B cell (primary cell): Measurements from ENCODE around the gene CFAP157. TPM values are rescaled to one million over a fixed set of nuclear protein-coding genes. Genes with fewer than 3 reads are reported as not detected.

Experiments used
- ATAC-seq: fragments of 200-7000 bp; cut with Tn5 transposase; one replicate; pipeline ENCODE4 v1.10.0; 2021; ENCODE audit warnings: low read depth, mild to moderate bottlenecking, moderate number of reproducible peaks, moderate library complexity
- CTCF ChIA-PET: fragments of 350-600 bp; sonication (Branson Sonifier 250); formaldehyde crosslinking; loops from one replicate; lab custom pipeline; 2021; ENCODE audit warnings: antibody characterized with exemption, inconsistent platforms; lab: Charles Lee
- POLR2A ChIA-PET: fragments of 350-600 bp; sonication (Branson Sonifier 250); formaldehyde crosslinking; loops from one replicate; lab custom pipeline; 2021; ENCODE audit warnings: antibody characterized with exemption; lab: Charles Lee
- DNase-seq: peaks from one replicate; pipeline ENCODE4 v3.0.0; 2013
- H2AFZ ChIP-seq: 2 replicates; pipeline ENCODE4 v1.6.1; 2012; ENCODE audit warnings: mild to moderate bottlenecking, low read depth, low read length; ENCODE audit not compliant: insufficient read depth, poor library complexity, severe bottlenecking
- H3K27ac ChIP-seq, 2 donors: 1 replicate in 1 of 2; 2 replicates in 1 of 2; pipeline ENCODE4 v1.5.1; 2012 to 2013; ENCODE audit warnings: low read length in 2 of 2, mild to moderate bottlenecking in 2 of 2, moderate library complexity in 1 of 2
- H3K27me3 ChIP-seq, 4 experiments: fragments of 200-600 bp in 1 of 4; sonication (generic) in 1 of 4; replicated peaks in 1 of 4; 1 replicate in 2 of 4; 2 replicates in 2 of 4; pipeline versions ENCODE4 v1.6.1 to v1.7.0; 2013 to 2016; ENCODE audit warnings: low read length in 3 of 4, mild to moderate bottlenecking in 2 of 4, mixed read lengths in 1 of 4, moderate library complexity in 1 of 4; ENCODE audit not compliant: insufficient read depth in 4 of 4, control insufficient read depth in 3 of 4; ENCODE audit errors: control extremely low read depth in 1 of 4
- H3K36me3 ChIP-seq, 2 experiments: replicated peaks in 1 of 2; 1 replicate in 1 of 2; 2 replicates in 1 of 2; pipeline versions ENCODE4 v1.6.1 to v1.7.1; 2013; ENCODE audit warnings: low read length in 1 of 2; ENCODE audit not compliant: insufficient read depth in 2 of 2, control insufficient read depth in 1 of 2; ENCODE audit errors: control extremely low read depth in 1 of 2, extremely low read depth in 1 of 2
- H3K4me1 ChIP-seq, 2 donors: fragments of 200-600 bp in 1 of 2; sonication (generic) in 1 of 2; 1 replicate in 1 of 2; 2 replicates in 1 of 2; pipeline versions ENCODE4 v1.5.1 to v1.6.1; 2013 to 2017; ENCODE audit warnings: low read length in 2 of 2; ENCODE audit not compliant: control insufficient read depth in 2 of 2, insufficient read depth in 2 of 2
- H3K4me2 ChIP-seq: replicated peaks from 2 replicates; pipeline ENCODE3; 2012; ENCODE audit warnings: mild to moderate bottlenecking, low read depth, low read length; ENCODE audit not compliant: poor library complexity, severe bottlenecking
- H3K4me3 ChIP-seq, 5 experiments: fragments of 200-600 bp in 1 of 5; sonication (generic) in 1 of 5; 1 replicate in 3 of 5; 2 replicates in 2 of 5; pipeline versions ENCODE4 v1.5.1 to v1.7.0; 2011 to 2016; ENCODE audit warnings: low read length in 4 of 5, mild to moderate bottlenecking in 4 of 5, low read depth in 2 of 5, control low read depth in 1 of 5, moderate library complexity in 1 of 5; ENCODE audit not compliant: insufficient read depth in 1 of 5; ENCODE audit errors: control extremely low read depth in 1 of 5, extremely low read depth in 1 of 5
- H3K79me2 ChIP-seq: fragments of 200-600 bp; sonication (generic); one replicate; pipeline ENCODE4 v1.6.0; 2016; ENCODE audit warnings: low read length; ENCODE audit not compliant: control insufficient read depth, insufficient read depth
- H3K9ac ChIP-seq: fragments of 200-600 bp; sonication (generic); 2 replicates; pipeline ENCODE4 v1.6.1; 2017; ENCODE audit warnings: mild to moderate bottlenecking, low read length, moderate library complexity
- H3K9me3 ChIP-seq, 3 donors: one replicate each; pipeline versions ENCODE4 v1.6.1 to v1.7.1; 2013; ENCODE audit warnings: low read length in 2 of 3; ENCODE audit not compliant: control insufficient read depth in 2 of 3, insufficient read depth in 1 of 3; ENCODE audit errors: control extremely low read depth in 1 of 3
- H4K20me1 ChIP-seq: 2 replicates; pipeline ENCODE4 v1.6.0; 2012; ENCODE audit warnings: mild to moderate bottlenecking, low read length; ENCODE audit not compliant: insufficient read depth, control insufficient read depth, poor library complexity, severe bottlenecking
- H3K27ac Mint-ChIP-seq: one replicate; pipeline ENCODE4 v1.8.0; 2021; ENCODE audit warnings: mixed read lengths
- H3K27me3 Mint-ChIP-seq: one replicate; pipeline ENCODE4 v1.8.0; 2021; ENCODE audit warnings: mixed read lengths
- H3K4me1 Mint-ChIP-seq: one replicate; pipeline ENCODE4 v1.8.0; 2021; ENCODE audit warnings: mixed read lengths
- H3K4me3 Mint-ChIP-seq: one replicate; pipeline ENCODE4 v1.8.0; 2021; ENCODE audit warnings: mixed read lengths
- H3K9me3 Mint-ChIP-seq: one replicate; pipeline ENCODE4 v1.8.0; 2022; ENCODE audit warnings: mixed read lengths; ENCODE audit not compliant: insufficient read depth
- CTCF ChIP-seq: fragments of 200-600 bp; IDR thresholded peaks from one replicate; pipeline ENCODE4 v1.8.0; 2022; ENCODE audit warnings: antibody characterized with exemption, mild to moderate bottlenecking
- EZH2 ChIP-seq: IDR thresholded peaks from 2 replicates; pipeline ENCODE4 v1.6.1; 2012; ENCODE audit warnings: borderline replicate concordance, low read depth, mild to moderate bottlenecking, moderate library complexity, low read length; ENCODE audit not compliant: insufficient read depth, poor library complexity, severe bottlenecking
- WGBS: methylation state at CpG from one replicate; pipeline ENCODE4 v1.1.5; 2013; ENCODE audit warnings: missing lambda C conversion rate; ENCODE audit not compliant: insufficient coverage; 5-methylcytosine and 5-hydroxymethylcytosine counted together
- intact Hi-C: fragments of 100-400 bp; cut with micrococcal nuclease; formaldehyde crosslinking; loops from one replicate; pipeline ENCODE4 v1.10.0; 2022
- polyA minus RNA-seq: library from RNA; depleted of rRNA, polyadenylated mRNA; stranded (reverse); fragments of >200 nt; gene quantifications from 2 replicates; pipeline ENCODE4 v1.2.3, GENCODE V29; 2012
- polyA plus RNA-seq: library from polyadenylated mRNA; depleted of rRNA; stranded (reverse); fragments of >200 nt; gene quantifications from 2 replicates; pipeline ENCODE4 v1.2.3, GENCODE V29; 2012
- total RNA-seq, 2 donors: library from RNA; stranded (reverse); fragments of 120-200 nt in 1 of 2; gene quantifications; 1 replicate in 1 of 2; 2 replicates in 1 of 2; pipeline versions ENCODE4 v1.2.3 to v1.2.4, GENCODE V29; 2013 to 2022

Gene CFAP157
- total RNA-seq (not detected in 2 replicates), polyA plus RNA-seq (0.03 TPM in 1 of 2 replicates, not detected in the other), polyA minus RNA-seq (0.14 and 0.26 TPM in 2 replicates)
- total RNA-seq (2013): not detected

- CTCF ChIA-PET: interaction anchor here (1.3 kb wide), 1 partner anchor 28 kb away, joined by 6 read pairs; the partner anchor contains the start of gene TOR2A
- H3K9me3 Mint-ChIP-seq: no peaks in the 10 kb centered on the region
These were observed at the start of gene CFAP157 for GRCh38 chr9:127706836-127707241. Gene CFAP157, plus strand, starts transcription at chr9:127706988. Its CDS starts 44 bp downstream, at chr9:127707032.

GRCh38 chr9:127658428-127658827, 48.4 kb upstream of the CFAP157 start:
- H3K4me3 ChIP-seq: no peak overlapping the region
- H2AFZ ChIP-seq: no peak overlapping the region
- DNase-seq (no peak), ATAC-seq (no peak)
- no peaks in the 10 kb centered on the region for H4K20me1 ChIP-seq
- ChIA-PET CTCF (no interaction called here), POLR2A (no interaction called here)
- Mint-ChIP-seq H3K4me1 (no peaks in the 10 kb centered on the region), H3K27me3 (peaks cover 42% of the 10 kb centered on the region), H3K9me3 (no peaks in the 10 kb centered on the region), H3K27ac (no peak overlapping the region), H3K4me3 (no peak overlapping the region)
- H3K79me2 ChIP-seq: no peaks in the 10 kb centered on the region
- no peak for TF ChIP-seq CTCF
- TF ChIP-seq EZH2: no peak
- WGBS: 90% methylated on average over 2 of the region's 5 CpGs
- no peak overlapping the region for H3K4me2 ChIP-seq
- H3K4me1 ChIP-seq: no peaks in the 10 kb centered on the region
- H3K27me3 ChIP-seq: peaks cover 0 to 9% (median 0%) of the 10 kb centered on the region in 4 experiments
- no peaks in the 10 kb centered on the region for H3K9me3 ChIP-seq
- no peak overlapping the region for H3K27ac ChIP-seq
- intact Hi-C loops: no loop called here
- H3K36me3 ChIP-seq: no peaks in the 10 kb centered on the region
- no peak overlapping the region for H3K9ac ChIP-seq

More at GRCh38 chr9:127706836-127707241, at the start of gene CFAP157:
- 81% methylated on average over 10 of the region's 11 CpGs for WGBS
- no peak for ATAC-seq
- intact Hi-C loops: no loop called here
- Histone ChIP-seq H3K27ac (no peak within 1 kb of the TSS), H3K9me3 (no peaks in the 10 kb centered on the region), H3K36me3 (no peaks in the 10 kb centered on the region), H3K27me3 (no peaks in the 10 kb centered on the region), H3K9ac (no peak within 1 kb of the TSS), H4K20me1 (no peaks in the 10 kb centered on the region), H3K79me2 (no peaks in the 10 kb centered on the region), H2AFZ (no peak within 1 kb of the TSS), H3K4me1 (peaks cover 0 to 6% of the 10 kb centered on the region in 2 donors), H3K4me2 (no peak within 1 kb of the TSS), H3K4me3 (no peak within 1 kb of the TSS)
- Mint-ChIP-seq H3K27ac (no peak within 1 kb of the TSS), H3K27me3 (no peaks in the 10 kb centered on the region), H3K4me3 (no peak within 1 kb of the TSS), H3K4me1 (peaks cover 10% of the 10 kb centered on the region)
- DNase-seq: no peak
- POLR2A ChIA-PET: no interaction called here
- no peak for TF ChIP-seq CTCF
